Measurements from ENCODE around the gene CCL16. TPM values are rescaled to one million over a fixed set of nuclear protein-coding genes. Genes with fewer than 3 reads are reported as not detected.

The CCL16 gene
- total RNA-seq, 2 experiments from 2014 or later = not detected

GRCh38 chr17:35972945-35973332 is 8.4 kb downstream of the CCL16 start:
- no peak for DNase-seq (ENCODE audit: low spot score)
- H3K9me3 ChIP-seq (ENCODE audit: low read length) = no peaks in the 10 kb centered on the region
- ChIA-PET POLR2A (interaction anchor here (0.6 to 0.7 kb wide), 2 partner anchors 28 to 224 kb away, joined by 3 to 8 read pairs; partner anchors contain the start of gene CCL15), CTCF (ENCODE audit: unreplicated experiment) (no interaction called here)
- H3K36me3 ChIP-seq (ENCODE audit: insufficient read depth, low read length) = no peaks in the 10 kb centered on the region
- intact Hi-C loops (cut with micrococcal nuclease; ENCODE audit: unreplicated experiment) = loop anchor here (10.0 kb wide), 1 partner anchor 102 kb away; no protein-coding TSS in a partner anchor
- H2AFZ ChIP-seq (ENCODE audit: low read length) = no peak overlapping the region
- no peak overlapping the region for H3K27ac ChIP-seq (ENCODE audit: low read depth, low read length, poor library complexity, severe bottlenecking)
- BruUV-seq (replicated peaks) = no TSS peak
- TF ChIP-seq EZH2phosphoT487 (IDR thresholded peaks at IDR 0.05; ENCODE audit: borderline replicate concordance, low read depth, low read length) = no peak
- TF ChIP-seq CTCF (conservative IDR thresholded peaks at IDR 0.05; ENCODE audit: low read length) = no peak
- no peaks in the 10 kb centered on the region for H3K9me2 ChIP-seq (ENCODE audit: insufficient read depth, low read length)
- no peaks in the 10 kb centered on the region for H3K79me2 ChIP-seq (ENCODE audit: insufficient read depth, low read depth, low read length)
- no peak overlapping the region for H3K4me3 ChIP-seq (ENCODE audit: low read depth, low read length, poor library complexity, severe bottlenecking)
- no peaks in the 10 kb centered on the region for H4K20me1 ChIP-seq (ENCODE audit: insufficient read depth, low read length)
- H3K4me2 ChIP-seq (ENCODE audit: low read length) = no peak overlapping the region
- no peaks in the 10 kb centered on the region for H3K4me1 ChIP-seq (ENCODE audit: insufficient read depth, low read length, poor library complexity, severe bottlenecking)

GRCh38 chr17:35972535-35972934 is 8.8 kb downstream of the CCL16 start:
- DNase-seq (ENCODE audit: low spot score) = no peak
- ChIA-PET POLR2A (interaction anchor here (0.6 kb wide), 1 partner anchor 225 kb away, joined by 3 read pairs; no protein-coding TSS in a partner anchor), CTCF (ENCODE audit: unreplicated experiment) (no interaction called here)
- H3K79me2 ChIP-seq (ENCODE audit: insufficient read depth, low read depth, low read length) = no peaks in the 10 kb centered on the region
- H2AFZ ChIP-seq (ENCODE audit: low read length) = no peak overlapping the region
- no peaks in the 10 kb centered on the region for H3K4me1 ChIP-seq (ENCODE audit: insufficient read depth, low read length, poor library complexity, severe bottlenecking)
- BruUV-seq (replicated peaks) = no TSS peak
- intact Hi-C loops (cut with micrococcal nuclease; ENCODE audit: unreplicated experiment) = loop anchor here (10.0 kb wide), 1 partner anchor 102 kb away; no protein-coding TSS in a partner anchor
- no peaks in the 10 kb centered on the region for H4K20me1 ChIP-seq (ENCODE audit: insufficient read depth, low read length)
- no peaks in the 10 kb centered on the region for H3K9me2 ChIP-seq (ENCODE audit: insufficient read depth, low read length)
- no peak overlapping the region for H3K27ac ChIP-seq (ENCODE audit: low read depth, low read length, poor library complexity, severe bottlenecking)
- H3K36me3 ChIP-seq (ENCODE audit: insufficient read depth, low read length) = no peaks in the 10 kb centered on the region
- H3K4me2 ChIP-seq (ENCODE audit: low read length) = no peak overlapping the region
- no peaks in the 10 kb centered on the region for H3K9me3 ChIP-seq (ENCODE audit: low read length)
- no peak for TF ChIP-seq CTCF (conservative IDR thresholded peaks at IDR 0.05; ENCODE audit: low read length)
- no peak for TF ChIP-seq EZH2phosphoT487 (IDR thresholded peaks at IDR 0.05; ENCODE audit: borderline replicate concordance, low read depth, low read length)
- H3K4me3 ChIP-seq (ENCODE audit: low read depth, low read length, poor library complexity, severe bottlenecking) = no peak overlapping the region

- no peaks in the 10 kb centered on the region for H3K9me2 ChIP-seq (ENCODE audit: insufficient read depth, low read length)
- ChIA-PET CTCF (ENCODE audit: unreplicated experiment) (no interaction called here), POLR2A (interaction anchor here (0.6 kb wide), 1 partner anchor 175 kb away, joined by 3 read pairs; no protein-coding TSS in a partner anchor)
- H3K79me2 ChIP-seq (ENCODE audit: insufficient read depth, low read depth, low read length) = no peaks in the 10 kb centered on the region
- H3K27ac ChIP-seq (ENCODE audit: low read depth, low read length, poor library complexity, severe bottlenecking) = no peak overlapping the region
- no peaks in the 10 kb centered on the region for H4K20me1 ChIP-seq (ENCODE audit: insufficient read depth, low read length)
- H3K9me3 ChIP-seq (ENCODE audit: low read length) = no peaks in the 10 kb centered on the region
- no peaks in the 10 kb centered on the region for H3K36me3 ChIP-seq (ENCODE audit: insufficient read depth, low read length)
- no peak for DNase-seq (ENCODE audit: low spot score)
- H2AFZ ChIP-seq (ENCODE audit: low read length) = no peak overlapping the region
- H3K4me2 ChIP-seq (ENCODE audit: low read length) = no peak overlapping the region
- H3K4me1 ChIP-seq (ENCODE audit: insufficient read depth, low read length, poor library complexity, severe bottlenecking) = no peaks in the 10 kb centered on the region
- intact Hi-C loops (cut with micrococcal nuclease; ENCODE audit: unreplicated experiment) = loop anchor here (10.0 kb wide), 1 partner anchor 103 kb away; no protein-coding TSS in a partner anchor
- BruUV-seq (replicated peaks) = no TSS peak
- H3K4me3 ChIP-seq (ENCODE audit: low read depth, low read length, poor library complexity, severe bottlenecking) = no peak overlapping the region
- no peak for TF ChIP-seq EZH2phosphoT487 (IDR thresholded peaks at IDR 0.05; ENCODE audit: borderline replicate concordance, low read depth, low read length)
- no peak for TF ChIP-seq CTCF (conservative IDR thresholded peaks at IDR 0.05; ENCODE audit: low read length)
Measured at GRCh38 chr17:35972066-35972465, 9.2 kb downstream of the CCL16 start.
